Gastrocnemius medialis (tissue), 4 donors: ENCODE results near the gene ZNF423.

Experiments used
- CTCF ChIP-seq, 5 experiments: fragments of 450-650 bp in 3 of 5; fragments of 200-600 bp in 2 of 5; sonication (generic) in 2 of 5; IDR thresholded peaks in 4 of 5; conservative IDR thresholded peaks in 1 of 5; 1 replicate in 4 of 5; 2 replicates in 1 of 5; pipeline ENCODE4 v1.5.1; 2016 to 2019; ENCODE audit warnings: antibody characterized with exemption in 5 of 5, mild to moderate bottlenecking in 3 of 5, moderate library complexity in 3 of 5
- POLR2A ChIP-seq, 2 donors: fragments of 450-650 bp; IDR thresholded peaks; one replicate each; pipeline ENCODE4 v1.6.1; 2017; ENCODE audit warnings: antibody characterized with exemption in 2 of 2, mild to moderate bottlenecking in 2 of 2, moderate library complexity in 2 of 2

DNA sequence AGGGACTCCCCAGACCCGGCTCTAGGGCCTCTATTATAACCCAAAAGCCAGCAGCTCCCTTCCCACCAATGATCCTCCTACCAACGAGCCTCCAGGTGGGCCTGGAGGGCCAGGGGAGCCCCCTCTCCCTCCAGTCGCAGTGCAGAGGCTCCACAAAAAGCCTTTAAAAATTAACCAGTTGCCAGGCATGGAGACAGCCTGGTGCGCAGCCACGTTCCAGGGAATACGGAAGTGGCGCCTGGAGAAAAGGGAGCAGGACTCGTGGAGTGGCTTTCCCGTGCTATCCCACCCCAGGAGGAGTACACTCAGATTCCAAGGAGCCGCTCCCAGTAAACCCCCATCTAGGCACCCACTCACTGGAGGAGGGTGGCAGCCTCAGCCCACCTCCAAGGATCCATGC is 112.3 kb downstream of the ZNF423 start:
- TF ChIP-seq CTCF (IDR thresholded peaks at IDR 0.05 in 4 of 5, conservative IDR thresholded peaks at IDR 0.05 in 1 of 5): no peak
- TF ChIP-seq POLR2A (IDR thresholded peaks at IDR 0.05): no peak
